Measurements from ENCODE around the gene HGS. TPM values are rescaled to one million over a fixed set of nuclear protein-coding genes. Genes with fewer than 3 reads are reported as not detected.

Gene HGS
- total and polyA plus RNA-seq, 2 of the 4 experiments (the other 2 are of a cell fraction), result 52.5 to 137 TPM

DNA sequence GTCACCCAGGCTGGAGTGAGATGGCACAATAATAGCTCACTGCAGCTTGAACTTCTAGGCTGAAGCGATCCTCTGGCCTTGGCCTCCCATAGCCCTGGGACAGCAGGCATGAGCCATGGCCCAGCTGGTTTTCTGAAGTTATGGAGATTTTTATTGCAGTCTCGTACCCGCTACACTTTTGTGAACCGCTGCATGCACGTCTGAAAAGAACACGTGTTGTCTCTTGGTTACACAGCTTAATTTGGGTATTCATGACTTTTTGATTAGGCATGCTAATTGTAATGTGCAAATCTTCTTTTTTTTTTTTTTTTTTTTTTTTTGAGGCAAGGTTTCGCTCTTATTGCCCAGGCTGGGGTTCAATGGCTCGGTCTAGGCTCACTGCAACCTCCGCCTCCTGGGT, 41.6 kb downstream of the HGS start:
- no peak overlapping the region for H4K5ac ChIP-seq (ENCODE audit: low read depth, low read length)
- no peak overlapping the region for H2AK9ac ChIP-seq (replicated peaks; ENCODE audit: low read depth, low read length, poor library complexity)
- no peak overlapping the region for H3K4ac ChIP-seq (ENCODE audit: low read depth, low read length)
- intact Hi-C loops (cut with micrococcal nuclease), result no loop called here
- H3K4me2 ChIP-seq (ENCODE audit: low read depth, low read length), result no peak overlapping the region
- no peak for DNase-seq
- H3K27me3 ChIP-seq (ENCODE audit: control insufficient read depth, insufficient read depth, low read length), result no peaks in the 10 kb centered on the region
- no peaks in the 10 kb centered on the region for H3K79me1 ChIP-seq (ENCODE audit: low read depth in 1 of 2, low read length in 2 of 2)
- BruUV-seq (replicated peaks), result no TSS peak
- H4K8ac ChIP-seq (ENCODE audit: low read depth in 2 of 2, low read length in 2 of 2), result no peak overlapping the region
- POLR2A ChIA-PET (ENCODE audit: unreplicated experiment), result no interaction called here
- H2AK5ac ChIP-seq (ENCODE audit: low read depth, low read length), result no peak overlapping the region
- no peaks in the 10 kb centered on the region for H3K36me3 ChIP-seq (ENCODE audit: control insufficient read depth, insufficient read depth, low read length)
- H3K9me1 ChIP-seq (ENCODE audit: insufficient read depth, low read length), result no peaks in the 10 kb centered on the region
- H3K14ac ChIP-seq (replicated peaks; ENCODE audit: low read depth, low read length), result no peak overlapping the region
- H2BK5ac ChIP-seq (ENCODE audit: low read depth, low read length, poor library complexity, severe bottlenecking), result no peak overlapping the region
- H3K9ac ChIP-seq (ENCODE audit: low read depth, low read length), result no peak overlapping the region
- no peak overlapping the region for H2BK15ac ChIP-seq (ENCODE audit: low read depth, low read length)
- no peaks in the 10 kb centered on the region for H3K4me1 ChIP-seq (ENCODE audit: control insufficient read depth, insufficient read depth, low read length)
- no peak overlapping the region for H4K91ac ChIP-seq (ENCODE audit: insufficient read depth, low read depth, low read length)
- H2BK20ac ChIP-seq (ENCODE audit: low read depth, low read length), result no peak overlapping the region
- no peak overlapping the region for H3K23ac ChIP-seq (ENCODE audit: low read depth, low read length)
- no peak overlapping the region for H2BK120ac ChIP-seq (ENCODE audit: low read depth, low read length)
- H3K4me3 ChIP-seq (ENCODE audit: insufficient read depth, low read depth, low read length), result no peak overlapping the region
- CTCF ChIA-PET, result no interaction called here
- in situ Hi-C loops (cut with MboI; ENCODE audit: low sequenced_read_pairs), result no loop called here
- no peak for ATAC-seq (ENCODE audit: low read depth)
- no peak overlapping the region for H3K18ac ChIP-seq (ENCODE audit: low read depth, low read length)
- no peaks in the 10 kb centered on the region for H3K9me3 ChIP-seq (ENCODE audit: control insufficient read depth, insufficient read depth, low read length)
- no peak overlapping the region for H3K56ac ChIP-seq (ENCODE audit: extremely low read depth, insufficient read depth, low read length)
- H3K27ac ChIP-seq (ENCODE audit: insufficient read depth, low read length), result no peak overlapping the region
- dilution Hi-C loops (cut with HindIII; ENCODE audit: low sequenced_read_pairs, unreplicated experiment), result no loop called here
- no CpG with 5 or more reads among the region's 9 CpGs for WGBS, 2 experiments (ENCODE audit: extremely low coverage in 2 of 2, insufficient read length in 1 of 2)
- TF ChIP-seq MXI1 (IDR thresholded peaks at IDR 0.05; ENCODE audit: borderline replicate concordance, low read depth, low read length) (no peak), SMC3 (IDR thresholded peaks at IDR 0.05; ENCODE audit: low read depth, low read length) (no peak), CHD1 (IDR thresholded peaks at IDR 0.05; ENCODE audit: low read depth, low read length) (no peak)
- H4K20me1 ChIP-seq (ENCODE audit: insufficient read depth, low read length), result no peaks in the 10 kb centered on the region
- no peak overlapping the region for H2AFZ ChIP-seq (replicated peaks; ENCODE audit: low read length, poor library complexity)
